Measurements from ENCODE around the gene GCSAML.

- TF ChIP-seq CTCF (IDR thresholded peaks at IDR 0.05) = no peak
- TF ChIP-seq POLR2A (IDR thresholded peaks at IDR 0.05) = no peak
These were observed 42.1 kb upstream of the GCSAML start for GRCh38 chr1:247506831-247507230.

Measured in tibial nerve (tissue), 3 donors.